Skin epidermis (tissue), 12 donors: ENCODE data around the gene CASP2.

Source experiments
- H3K27ac ChIP-seq, 21 experiments: fragments of 200-600 bp; sonication (generic) in 11 of 21; one replicate each; pipeline ENCODE4 v1.5.0; 2020; ENCODE audit warnings: mild to moderate bottlenecking in 3 of 21, inconsistent platforms in 2 of 21, moderate library complexity in 2 of 21
- H3K4me3 ChIP-seq, 7 experiments: fragments of 200-600 bp; sonication (generic) in 2 of 7; one replicate each; pipeline ENCODE4 v1.5.0; 2020; ENCODE audit warnings: inconsistent platforms in 2 of 7, mild to moderate bottlenecking in 2 of 7, moderate library complexity in 1 of 7

Gene CASP2

DNA sequence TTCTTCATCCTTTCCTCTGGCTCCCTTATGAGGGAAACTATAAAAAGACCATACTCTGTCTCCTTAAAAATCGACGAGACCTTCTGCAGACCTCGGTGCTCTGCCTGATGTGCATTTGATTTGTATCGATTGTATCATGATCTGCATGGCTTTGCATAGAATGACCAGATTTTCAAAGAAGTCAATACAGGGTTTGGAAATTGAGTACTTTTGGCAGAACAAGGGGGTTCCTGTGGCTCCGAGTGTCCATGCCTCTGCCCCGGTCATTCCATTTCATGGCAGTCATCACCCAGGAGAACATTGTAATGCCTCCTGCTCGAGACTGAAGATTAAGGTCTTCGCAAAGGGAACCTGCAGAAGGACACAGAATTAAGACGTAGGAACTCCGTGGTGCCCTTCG, 685 bp downstream of the CASP2 start:
- Histone ChIP-seq H3K27ac (peak overlapping the region; percentile 79 to 99 (median 94)), H3K4me3 (peak overlapping the region; percentile 76 to 97 (median 95))

DNA sequence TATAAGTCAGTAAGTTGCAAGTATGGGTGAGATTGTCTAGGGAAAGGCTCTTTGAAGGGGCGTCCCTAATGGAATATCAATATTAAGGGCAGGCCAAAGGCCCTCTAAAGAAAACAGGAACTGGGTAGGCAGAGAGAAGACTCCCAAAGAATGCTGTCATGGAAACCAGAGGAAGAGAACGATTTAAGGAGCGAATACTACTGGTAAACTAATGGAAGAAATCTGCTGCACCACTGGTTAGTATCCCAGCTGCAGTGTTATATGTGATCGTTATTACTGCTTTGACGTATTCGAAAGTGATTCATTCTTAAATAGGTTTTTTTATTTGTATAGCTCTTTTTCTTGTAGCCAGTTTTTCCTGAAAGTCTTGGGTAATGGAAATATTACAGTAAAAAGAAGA, 1.3 kb downstream of the CASP2 start:
- peak overlapping the region in 13 of 21 experiments; percentile 90 to 99 (median 95) for H3K27ac ChIP-seq

DNA sequence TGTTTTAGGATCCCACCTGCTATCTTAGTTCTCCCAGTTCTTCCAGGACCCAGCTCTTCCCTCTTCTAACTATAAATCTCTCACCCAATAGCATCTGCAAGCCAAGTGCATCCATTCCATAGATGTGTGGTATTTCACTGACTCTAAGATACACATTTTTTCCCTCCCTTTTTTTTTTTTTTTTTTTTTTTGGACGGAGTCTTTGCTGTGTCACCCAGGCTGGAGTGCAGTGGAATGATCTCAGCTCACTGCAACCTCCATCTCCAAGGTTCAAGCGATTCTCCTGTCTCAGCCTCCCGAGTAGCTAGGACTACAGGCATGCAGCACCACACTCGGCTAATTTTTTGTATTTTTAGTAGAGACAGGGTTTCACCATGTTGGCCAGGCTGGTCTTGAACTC, 1.7 kb downstream of the CASP2 start:
- H3K27ac ChIP-seq = peak overlapping the region in 3 of 21 experiments; percentile 95 to 99 (median 97)

More for the DNA sequence above, 1.3 kb downstream of the CASP2 start:
- peak overlapping the region; percentile 76 to 97 (median 95) for H3K4me3 ChIP-seq

GRCh38 chr7:143290293-143290692, 2.1 kb downstream of the CASP2 start:
- Histone ChIP-seq H3K4me3 (no peak overlapping the region), H3K27ac (peak overlapping the region in 2 of 21 experiments; percentile 12 to 99)

More for the DNA sequence above, 1.7 kb downstream of the CASP2 start:
- H3K4me3 ChIP-seq = peak overlapping the region in 2 of 7 experiments; percentile 95 to 97

DNA sequence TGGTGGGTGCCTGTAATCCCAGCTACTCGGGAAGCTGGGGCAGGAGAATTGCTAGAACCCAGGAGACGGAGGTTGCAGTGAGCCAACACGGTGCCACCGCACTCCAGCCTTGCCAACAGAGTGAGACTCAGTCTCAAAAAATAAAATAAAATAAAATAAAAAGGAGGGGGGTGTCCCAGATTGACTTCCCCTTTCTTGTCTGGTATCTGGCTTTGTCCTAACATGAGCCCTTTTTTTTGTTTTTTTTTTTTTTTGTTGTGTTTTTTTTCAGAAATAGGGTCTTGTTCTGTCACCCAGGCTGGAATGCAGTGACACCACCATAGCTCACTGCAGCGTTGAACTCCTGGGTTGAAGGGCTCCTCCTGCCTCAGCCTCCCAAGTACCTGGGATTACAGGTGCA, 4.7 kb downstream of the CASP2 start:
- no peak overlapping the region for H3K27ac ChIP-seq
- H3K4me3 ChIP-seq = no peak overlapping the region

DNA sequence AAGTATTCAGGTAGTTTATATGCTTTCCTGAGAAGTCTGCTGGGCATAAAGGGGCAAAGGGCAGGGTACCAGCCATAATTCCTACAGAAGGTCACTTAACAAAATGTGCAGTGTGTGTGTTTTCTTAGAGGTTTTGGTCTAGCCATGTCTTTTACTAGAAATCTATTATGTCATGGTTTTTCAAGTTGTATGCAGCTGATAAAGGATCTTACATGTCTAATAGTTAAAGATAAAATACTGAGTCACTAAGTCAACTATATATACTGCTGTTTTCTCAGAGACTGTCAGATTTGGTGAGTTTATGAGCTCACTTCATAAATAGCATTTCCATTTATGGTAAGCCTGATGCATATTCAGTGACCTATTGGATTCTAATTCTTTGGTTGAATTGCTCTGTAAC, 7.7 kb downstream of the CASP2 start:
- Histone ChIP-seq H3K27ac (no peak overlapping the region), H3K4me3 (no peak overlapping the region)

DNA sequence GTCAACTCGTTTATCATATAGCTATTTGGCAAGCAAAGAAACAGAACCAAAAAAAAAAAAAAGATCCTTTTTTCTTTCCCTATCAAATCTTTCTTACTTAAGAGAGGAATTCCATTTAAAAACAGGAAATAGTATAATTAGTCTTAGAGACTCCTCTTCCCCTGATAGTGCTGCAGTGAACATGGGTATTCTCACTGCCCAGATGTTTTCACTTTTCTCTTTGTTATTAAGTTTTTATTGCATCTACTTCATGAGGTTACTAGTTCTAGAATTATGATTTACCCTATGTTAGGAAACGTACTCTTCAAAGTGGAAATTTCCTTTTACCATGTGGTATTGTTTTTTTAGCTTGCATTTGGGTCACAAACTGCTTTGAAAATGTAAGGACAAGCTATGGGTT, 8.5 kb downstream of the CASP2 start:
- Histone ChIP-seq H3K27ac (peak overlapping the region in 1 of 21 experiments; percentile 2), H3K4me3 (no peak overlapping the region)

- Histone ChIP-seq H3K27ac (no peak overlapping the region), H3K4me3 (no peak overlapping the region)
Measured at GRCh38 chr7:143299346-143299745, 11.2 kb downstream of the CASP2 start.

- Histone ChIP-seq H3K27ac (no peak overlapping the region), H3K4me3 (no peak overlapping the region)
Measured at GRCh38 chr7:143299840-143300239, 11.7 kb downstream of the CASP2 start.

DNA sequence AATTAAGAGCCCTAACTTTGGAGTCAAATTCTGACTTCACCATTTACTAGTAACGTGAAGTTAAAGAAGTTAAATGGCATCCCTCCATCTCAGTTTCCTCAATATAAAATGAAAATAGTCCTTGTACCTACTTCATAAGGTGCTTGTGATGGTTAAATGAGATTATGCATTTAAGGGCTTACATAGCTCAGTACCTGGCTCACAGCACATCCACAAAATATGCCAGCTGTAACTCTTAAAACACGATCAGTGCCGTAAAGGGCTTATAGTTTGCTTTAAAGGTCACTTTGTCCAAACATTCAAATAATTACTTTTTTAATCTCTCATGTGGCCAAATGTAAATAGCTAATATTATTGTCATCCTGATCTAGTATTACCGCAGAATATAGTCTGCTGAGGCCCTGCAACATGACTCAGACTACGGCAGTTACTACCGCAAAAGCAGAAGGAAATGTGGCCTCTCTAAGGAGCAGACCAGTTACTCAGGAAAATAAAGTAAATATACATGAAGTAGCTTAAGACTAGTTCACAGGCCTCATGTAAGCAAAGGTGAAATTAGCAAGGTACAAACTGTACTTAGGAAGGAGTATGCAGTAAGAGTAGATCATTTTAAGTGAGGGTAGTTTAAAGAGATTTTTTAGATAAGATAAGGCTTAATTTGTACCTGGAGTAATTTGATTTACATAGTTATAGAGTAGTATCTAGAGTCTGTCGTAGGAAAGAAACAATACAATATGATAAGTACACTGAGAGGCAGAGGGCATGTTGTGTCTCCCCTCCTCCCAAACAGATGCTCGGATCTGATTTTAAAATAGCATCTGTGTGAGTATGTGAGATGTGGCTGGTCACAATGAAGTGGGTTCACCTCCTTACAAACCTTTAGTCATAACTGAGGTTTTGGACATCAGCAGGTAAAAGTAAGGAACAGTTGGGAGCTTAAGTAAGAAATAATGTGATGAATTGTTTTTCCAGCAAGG, 13.1 kb downstream of the CASP2 start:
- Histone ChIP-seq H3K4me3 (no peak overlapping the region), H3K27ac (peak overlapping the region in 2 of 21 experiments; percentile 2 to 47)

DNA sequence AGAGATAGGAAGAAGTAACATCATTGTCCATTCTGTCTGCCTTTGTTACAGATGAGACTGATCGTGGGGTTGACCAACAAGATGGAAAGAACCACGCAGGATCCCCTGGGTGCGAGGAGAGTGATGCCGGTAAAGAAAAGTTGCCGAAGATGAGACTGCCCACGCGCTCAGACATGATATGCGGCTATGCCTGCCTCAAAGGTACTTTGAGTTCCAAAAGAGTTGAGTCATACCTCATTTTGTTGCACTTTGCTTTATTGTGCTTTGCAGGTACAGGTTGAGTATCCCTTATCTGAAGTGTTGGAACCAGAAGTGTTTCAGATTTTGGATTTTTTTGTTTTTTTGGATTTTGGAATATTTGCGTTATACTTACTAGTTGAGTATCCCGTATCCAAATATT, 15.6 kb downstream of the CASP2 start:
- Histone ChIP-seq H3K4me3 (no peak overlapping the region), H3K27ac (no peak overlapping the region)

- H3K27ac ChIP-seq = no peak overlapping the region
- H3K4me3 ChIP-seq = no peak overlapping the region
Measured at GRCh38 chr7:143304938-143305337, 16.8 kb downstream of the CASP2 start.

- no peak overlapping the region for H3K27ac ChIP-seq
Measured at GRCh38 chr7:143305423-143306070, 17.4 kb downstream of the CASP2 start.

DNA sequence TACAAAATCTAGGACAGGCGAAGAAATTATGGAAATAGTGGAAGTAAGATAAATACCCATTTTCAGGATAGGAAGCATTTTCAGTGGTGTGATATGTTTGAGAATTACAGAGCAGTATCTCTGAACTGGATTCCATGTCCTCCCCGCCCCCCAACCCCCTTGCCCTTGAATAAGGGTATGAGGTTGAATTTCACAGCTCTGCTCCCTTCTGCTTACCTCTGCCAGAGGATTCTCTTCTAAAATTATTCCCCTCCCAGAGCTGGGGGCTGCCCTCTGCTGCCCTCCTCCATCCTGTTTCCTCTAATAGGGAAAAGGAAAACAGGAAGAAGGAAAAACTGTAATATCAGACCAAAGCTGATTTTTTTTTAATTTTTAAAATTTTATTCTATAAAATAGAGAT, 20.5 kb downstream of the CASP2 start:
- Histone ChIP-seq H3K27ac (no peak overlapping the region), H3K4me3 (no peak overlapping the region)

More at GRCh38 chr7:143305423-143306070, 17.4 kb downstream of the CASP2 start:
- no peak overlapping the region for H3K4me3 ChIP-seq

DNA sequence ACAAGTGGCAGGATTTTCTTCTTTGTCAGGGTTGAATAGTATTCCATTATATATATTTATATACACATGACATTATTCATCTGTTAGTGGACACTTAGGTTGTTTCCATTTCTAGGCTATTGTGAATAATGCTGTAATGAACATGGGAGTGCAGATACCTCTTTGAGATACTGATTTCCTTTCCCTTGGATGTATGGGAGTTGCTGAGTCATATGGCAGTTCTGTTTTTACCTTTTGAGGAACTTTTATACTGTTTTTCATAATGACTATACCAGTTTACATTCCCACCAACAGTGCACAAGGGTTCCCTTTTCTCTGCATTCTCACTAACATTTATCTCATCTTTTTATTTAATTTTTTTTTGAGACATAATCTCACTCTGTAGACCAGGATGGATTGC, 26.0 kb downstream of the CASP2 start:
- no peak overlapping the region for H3K4me3 ChIP-seq

DNA sequence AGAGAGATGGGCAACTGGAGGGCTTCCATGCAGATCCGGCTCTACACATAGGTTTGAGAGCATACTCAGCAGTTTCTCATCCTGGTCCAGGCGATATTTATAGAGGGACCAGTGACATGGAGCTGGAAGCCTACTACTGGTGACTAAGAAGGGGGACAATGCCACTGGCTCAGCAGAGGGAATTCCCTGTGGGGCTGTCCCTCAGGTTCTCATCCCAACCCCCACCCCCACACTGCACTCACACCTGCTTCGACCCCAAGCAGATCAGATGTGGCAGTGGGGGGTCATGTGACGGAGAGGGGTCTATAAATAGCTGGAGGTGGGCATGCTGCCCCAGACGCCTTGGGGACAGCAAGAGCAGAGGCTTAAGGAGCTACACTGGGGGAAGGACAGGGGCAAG, 27.6 kb downstream of the CASP2 start, which contains the start of gene CLCN1:
Gene CLCN1 (plus strand): TSS at position 336 of the 400 bp plus-strand sequence. CDS start 102 bp downstream, outside the sequence.
- Histone ChIP-seq H3K27ac (no peak within 1 kb of the TSS), H3K4me3 (no peak within 1 kb of the TSS)

More for the DNA sequence above, 26.0 kb downstream of the CASP2 start:
- H3K27ac ChIP-seq = no peak overlapping the region

DNA sequence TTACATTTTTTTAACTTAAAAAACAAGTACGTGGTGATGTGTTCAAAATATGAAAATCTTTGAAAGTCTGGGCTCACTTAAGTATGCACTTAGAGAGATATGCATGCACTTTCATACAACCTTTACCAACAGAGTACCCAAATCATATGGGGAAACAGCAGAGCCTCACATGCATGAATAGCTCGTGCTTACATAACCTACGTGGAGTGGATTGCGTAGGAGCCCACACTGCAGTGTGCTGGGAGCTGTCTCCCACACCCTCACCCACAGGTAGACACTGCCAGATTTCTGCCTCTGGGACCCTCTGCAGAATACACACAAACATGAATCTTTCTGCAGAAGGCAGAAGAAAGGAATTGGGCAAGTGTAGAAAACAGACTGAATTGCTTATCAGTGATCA, 28.3 kb downstream of the CASP2 start:
- Histone ChIP-seq H3K27ac (no peak overlapping the region), H3K4me3 (no peak overlapping the region)

DNA sequence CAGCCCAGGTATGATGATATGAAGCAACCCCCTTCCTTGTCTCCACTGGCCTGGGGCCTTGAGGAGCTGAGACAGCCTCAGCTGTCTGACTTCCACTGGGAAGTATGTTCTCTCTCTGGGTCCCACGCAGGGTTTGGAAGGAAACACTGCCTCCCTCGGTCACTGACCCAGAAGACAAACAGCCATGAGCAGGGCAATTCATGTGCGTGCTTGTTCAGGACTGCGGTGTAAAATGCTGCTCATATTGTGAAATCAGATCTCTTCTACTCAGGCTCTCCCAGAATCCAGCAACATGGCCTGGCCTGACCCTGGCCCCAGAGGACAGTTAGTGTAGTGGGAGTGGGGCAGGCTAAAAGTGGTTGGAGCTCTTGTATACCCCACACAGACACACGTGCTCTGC, 30.5 kb downstream of the CASP2 start:
- H3K27ac ChIP-seq = peak overlapping the region in 9 of 21 experiments; percentile 17 to 55 (median 31)
- no peak overlapping the region for H3K4me3 ChIP-seq

DNA sequence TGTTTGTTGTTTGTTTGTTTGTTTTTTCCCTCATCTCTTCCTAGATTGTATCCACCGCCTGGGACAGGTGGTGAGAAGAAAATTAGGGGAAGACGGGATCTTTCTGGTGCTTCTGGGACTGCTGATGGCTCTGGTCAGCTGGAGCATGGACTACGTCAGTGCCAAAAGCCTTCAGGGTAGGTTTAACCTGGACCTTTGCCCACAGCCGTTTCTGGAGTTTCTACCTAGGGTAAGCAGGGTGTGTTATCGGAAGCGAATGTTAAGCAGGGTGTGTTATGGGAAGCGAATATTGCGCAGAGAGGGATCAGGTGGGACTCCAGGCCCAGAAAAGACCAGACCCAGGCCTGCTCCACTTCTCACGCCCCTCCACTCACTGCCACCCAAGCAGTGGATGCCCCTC, 32.5 kb downstream of the CASP2 start:
- no peak overlapping the region for H3K27ac ChIP-seq
- H3K4me3 ChIP-seq = no peak overlapping the region

DNA sequence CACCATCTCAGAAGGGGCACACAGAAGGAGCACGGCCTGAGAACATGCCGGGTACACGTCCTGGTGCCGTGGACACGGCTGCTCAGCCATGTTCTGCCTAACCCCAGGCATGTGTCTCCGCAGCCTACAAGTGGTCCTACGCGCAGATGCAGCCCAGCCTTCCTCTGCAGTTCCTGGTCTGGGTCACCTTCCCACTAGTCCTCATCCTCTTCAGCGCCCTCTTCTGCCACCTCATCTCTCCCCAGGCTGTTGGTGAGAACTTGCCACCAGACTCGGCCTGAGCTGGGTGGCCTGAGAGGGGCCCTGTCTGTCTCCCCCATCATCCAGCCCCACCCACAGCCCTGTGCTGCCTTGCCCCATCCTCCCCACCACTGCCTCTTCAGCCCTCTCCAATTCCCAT, 33.1 kb downstream of the CASP2 start:
- H3K27ac ChIP-seq = no peak overlapping the region
- H3K4me3 ChIP-seq = no peak overlapping the region

- Histone ChIP-seq H3K27ac (no peak overlapping the region), H3K4me3 (no peak overlapping the region)
Measured at GRCh38 chr7:143321734-143322133, 33.6 kb downstream of the CASP2 start.
